ENCODE data around the gene DSP. TPM values are rescaled to one million over a fixed set of nuclear protein-coding genes. Genes with fewer than 3 reads are reported as not detected.
A peak's percentile ranks its signal among the peaks of the same experiment; 100 is the strongest.

The DSP gene
- total RNA-seq, 1 donor from 2014 or later, result 464 TPM

GRCh38 chr6:7558781-7559180, 17.3 kb downstream of the DSP start:
- Mint-ChIP-seq H3K36me3 (ENCODE audit: low read depth) (peaks cover 37% of the 10 kb centered on the region), H3K4me1 (ENCODE audit: low read depth) (peaks cover 32% of the 10 kb centered on the region), H3K4me3 (ENCODE audit: unreplicated experiment) (no peak overlapping the region), H3K27me3 (ENCODE audit: low read depth) (no peaks in the 10 kb centered on the region), H3K27ac (ENCODE audit: unreplicated experiment) (no peak overlapping the region), H3K9me3 (ENCODE audit: low read depth) (no peaks in the 10 kb centered on the region)
- DNase-seq (ENCODE audit: low spot score), result no peak
- TF ChIP-seq CTCF (IDR thresholded peaks at IDR 0.05), result no peak

- H3K4me3 Mint-ChIP-seq (ENCODE audit: unreplicated experiment), result no peak overlapping the region
- no peaks in the 10 kb centered on the region for H3K27me3 Mint-ChIP-seq (ENCODE audit: low read depth)
- H3K9me3 Mint-ChIP-seq (ENCODE audit: low read depth), result no peaks in the 10 kb centered on the region
- no peak for TF ChIP-seq CTCF (IDR thresholded peaks at IDR 0.05)
- H3K4me1 Mint-ChIP-seq (ENCODE audit: low read depth), result peaks cover 28% of the 10 kb centered on the region
- DNase-seq (ENCODE audit: low spot score), result no peak
- H3K36me3 Mint-ChIP-seq (ENCODE audit: low read depth), result peaks cover 41% of the 10 kb centered on the region
- no peak overlapping the region for H3K27ac Mint-ChIP-seq (ENCODE audit: unreplicated experiment)
Observed at GRCh38 chr6:7559196-7559595, 17.7 kb downstream of the DSP start.

- Mint-ChIP-seq H3K27me3 (ENCODE audit: low read depth) (no peaks in the 10 kb centered on the region), H3K4me3 (ENCODE audit: unreplicated experiment) (no peak overlapping the region), H3K9me3 (ENCODE audit: low read depth) (no peaks in the 10 kb centered on the region), H3K4me1 (ENCODE audit: low read depth) (peaks cover 21% of the 10 kb centered on the region), H3K27ac (ENCODE audit: unreplicated experiment) (no peak overlapping the region), H3K36me3 (ENCODE audit: low read depth) (peaks cover 43% of the 10 kb centered on the region)
- no peak for DNase-seq (ENCODE audit: low spot score)
- no peak for TF ChIP-seq CTCF (IDR thresholded peaks at IDR 0.05)
Observed at GRCh38 chr6:7559651-7560385, 18.3 kb downstream of the DSP start.

GRCh38 chr6:7561153-7561964, 19.9 kb downstream of the DSP start:
- Mint-ChIP-seq H3K27ac (ENCODE audit: unreplicated experiment) (peak overlapping the region; percentile 14), H3K36me3 (ENCODE audit: low read depth) (peaks cover 56% of the 10 kb centered on the region), H3K4me1 (ENCODE audit: low read depth) (peaks cover 19% of the 10 kb centered on the region), H3K4me3 (ENCODE audit: unreplicated experiment) (no peak overlapping the region), H3K27me3 (ENCODE audit: low read depth) (no peaks in the 10 kb centered on the region), H3K9me3 (ENCODE audit: low read depth) (no peaks in the 10 kb centered on the region)
- no peak for DNase-seq (ENCODE audit: low spot score)
- no peak for TF ChIP-seq CTCF (IDR thresholded peaks at IDR 0.05)

GRCh38 chr6:7562769-7563168, 21.3 kb downstream of the DSP start:
- no peak for TF ChIP-seq CTCF (IDR thresholded peaks at IDR 0.05)
- Mint-ChIP-seq H3K9me3 (ENCODE audit: low read depth) (no peaks in the 10 kb centered on the region), H3K4me1 (ENCODE audit: low read depth) (peaks cover 31% of the 10 kb centered on the region), H3K27me3 (ENCODE audit: low read depth) (no peaks in the 10 kb centered on the region), H3K36me3 (ENCODE audit: low read depth) (peaks cover 63% of the 10 kb centered on the region), H3K27ac (ENCODE audit: unreplicated experiment) (no peak overlapping the region), H3K4me3 (ENCODE audit: unreplicated experiment) (no peak overlapping the region)
- DNase-seq (ENCODE audit: low spot score), result no peak
